DMS79 treated with DMSO at 0.1 percent for 48 hours (cell line): Measurements from ENCODE around the gene PPIB.
"Not testable (repeated sequence)": the region's sequence is repeated elsewhere in the genome, so short reads cannot be mapped to it uniquely, and the experiment has no call there.

Experiments
- DNase-seq: peaks from one replicate; lab custom pipeline; 2025; lab: John Stamatoyannopoulos, UW

Gene PPIB

GRCh38 chr15:64141798-64142512 lies 20.9 kb downstream of the PPIB start:
- DNase-seq = no peak

GRCh38 chr15:64138331-64138941 lies 24.4 kb downstream of the PPIB start:
- no peak for DNase-seq

GRCh38 chr15:64137226-64137833 lies 25.5 kb downstream of the PPIB start:
- no peak for DNase-seq

- DNase-seq = no peak
These were observed 26.5 kb downstream of the PPIB start for GRCh38 chr15:64136347-64136746.

- DNase-seq = peak; percentile 68
These were observed 28.4 kb downstream of the PPIB start for GRCh38 chr15:64134345-64134829.

GRCh38 chr15:64133623-64134344 lies 29.0 kb downstream of the PPIB start:
- no peak for DNase-seq

- no peak for DNase-seq
These were observed 30.6 kb downstream of the PPIB start for GRCh38 chr15:64132217-64132616.

GRCh38 chr15:64131547-64131946 lies 31.3 kb downstream of the PPIB start:
- DNase-seq = no peak

- DNase-seq = no peak
These were observed 32.7 kb downstream of the PPIB start for GRCh38 chr15:64130159-64130558.

GRCh38 chr15:64127521-64128270 lies 35.1 kb downstream of the PPIB start:
- DNase-seq = no peak

GRCh38 chr15:64125978-64126377 lies 36.8 kb downstream of the PPIB start:
- DNase-seq = no peak

GRCh38 chr15:64122936-64123351 lies 39.9 kb downstream of the PPIB start:
- DNase-seq = no peak

GRCh38 chr15:64122444-64122843 lies 40.4 kb downstream of the PPIB start:
- no peak for DNase-seq

- no peak for DNase-seq
These were observed 41.2 kb downstream of the PPIB start for GRCh38 chr15:64121614-64122013.

- DNase-seq = not testable (repeated sequence)
These were observed 42.5 kb downstream of the PPIB start for GRCh38 chr15:64120322-64120721.

- no peak for DNase-seq
These were observed 44.9 kb downstream of the PPIB start for GRCh38 chr15:64117759-64118487.

- DNase-seq = no peak
These were observed 49.9 kb downstream of the PPIB start for GRCh38 chr15:64112904-64113303.

- DNase-seq = no peak
These were observed 50.6 kb downstream of the PPIB start for GRCh38 chr15:64112073-64112772.

- DNase-seq = no peak
These were observed 51.2 kb downstream of the PPIB start for GRCh38 chr15:64111679-64112050.

- DNase-seq = no peak
These were observed 51.7 kb downstream of the PPIB start for GRCh38 chr15:64110950-64111678.
